ENCODE measurements around the gene HUS1B. TPM values are rescaled to one million over a fixed set of nuclear protein-coding genes. Genes with fewer than 3 reads are reported as not detected.
A peak's percentile ranks its signal among the peaks of the same experiment; 100 is the strongest.
"Not testable (repeated sequence)": the region's sequence is repeated elsewhere in the genome, so short reads cannot be mapped to it uniquely, and the experiment has no call there.

HUS1B gene
- total and polyA plus RNA-seq, 2 experiments from 2014 or later: 1.3 to 3.9 TPM

DNA sequence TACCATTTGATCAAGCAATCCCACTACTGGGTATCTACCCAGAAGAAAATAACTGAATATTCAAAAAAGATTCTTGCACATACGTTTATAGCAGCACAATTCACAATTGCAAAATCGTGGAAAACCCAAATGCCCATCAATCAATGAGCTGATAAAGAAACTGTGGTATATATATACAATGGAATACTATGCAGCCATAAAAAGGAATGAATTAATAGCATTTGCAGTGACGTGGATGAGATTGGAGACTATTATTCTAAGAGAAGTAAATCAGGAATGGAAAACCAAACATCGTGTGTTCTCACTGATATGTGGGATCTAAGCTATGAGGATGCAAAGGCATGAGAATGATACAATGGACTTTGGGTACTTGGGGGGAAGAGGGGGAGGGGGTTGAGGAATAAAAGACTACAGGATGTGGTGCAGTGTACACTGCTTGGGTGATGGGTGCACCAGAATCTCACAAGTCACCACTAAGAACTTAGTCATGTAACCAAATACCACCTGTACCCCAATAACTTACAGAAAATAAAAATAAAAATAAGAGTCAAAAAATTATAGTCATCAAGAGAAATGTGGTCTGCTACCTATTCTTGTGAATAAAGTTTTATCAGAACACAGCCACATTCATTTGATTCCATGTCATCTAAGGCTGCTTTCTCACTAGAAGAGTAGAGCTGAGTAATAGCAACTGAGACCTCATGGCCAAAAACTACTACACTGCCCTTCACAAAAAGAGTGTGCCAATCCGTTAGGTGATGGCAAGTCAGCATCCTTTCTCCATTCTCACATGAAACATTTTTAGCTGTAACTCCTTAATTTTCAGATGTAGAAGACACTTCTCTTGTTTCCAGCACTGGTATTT, 8.7 kb upstream of the HUS1B start:
- no peak for DNase-seq (ENCODE audit: low spot score)
- H3K4me1 Mint-ChIP-seq: peaks cover 30% of the 10 kb centered on the region
- H3K79me2 ChIP-seq (replicated peaks; ENCODE audit: insufficient read depth): peaks cover 100% of the 10 kb centered on the region
- peaks cover 38% of the 10 kb centered on the region for H3K4me1 ChIP-seq (ENCODE audit: insufficient read depth)
- TF ChIP-seq STAT1 (IDR thresholded peaks at IDR 0.05; ENCODE audit: unreplicated experiment): no peak
- TF ChIP-seq, protein P1, sequence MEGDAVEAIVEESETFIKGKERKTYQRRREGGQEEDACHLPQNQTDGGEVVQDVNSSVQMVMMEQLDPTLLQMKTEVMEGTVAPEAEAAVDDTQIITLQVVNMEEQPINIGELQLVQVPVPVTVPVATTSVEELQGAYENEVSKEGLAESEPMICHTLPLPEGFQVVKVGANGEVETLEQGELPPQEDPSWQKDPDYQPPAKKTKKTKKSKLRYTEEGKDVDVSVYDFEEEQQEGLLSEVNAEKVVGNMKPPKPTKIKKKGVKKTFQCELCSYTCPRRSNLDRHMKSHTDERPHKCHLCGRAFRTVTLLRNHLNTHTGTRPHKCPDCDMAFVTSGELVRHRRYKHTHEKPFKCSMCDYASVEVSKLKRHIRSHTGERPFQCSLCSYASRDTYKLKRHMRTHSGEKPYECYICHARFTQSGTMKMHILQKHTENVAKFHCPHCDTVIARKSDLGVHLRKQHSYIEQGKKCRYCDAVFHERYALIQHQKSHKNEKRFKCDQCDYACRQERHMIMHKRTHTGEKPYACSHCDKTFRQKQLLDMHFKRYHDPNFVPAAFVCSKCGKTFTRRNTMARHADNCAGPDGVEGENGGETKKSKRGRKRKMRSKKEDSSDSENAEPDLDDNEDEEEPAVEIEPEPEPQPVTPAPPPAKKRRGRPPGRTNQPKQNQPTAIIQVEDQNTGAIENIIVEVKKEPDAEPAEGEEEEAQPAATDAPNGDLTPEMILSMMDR (conservative IDR thresholded peaks at IDR 0.05; ENCODE audit: low read depth in 2 of 2): no peak
- TF ChIP-seq EZH2 (IDR thresholded peaks at IDR 0.05; ENCODE audit: low read depth, unreplicated experiment): no peak
- TF ChIP-seq, protein P2, sequence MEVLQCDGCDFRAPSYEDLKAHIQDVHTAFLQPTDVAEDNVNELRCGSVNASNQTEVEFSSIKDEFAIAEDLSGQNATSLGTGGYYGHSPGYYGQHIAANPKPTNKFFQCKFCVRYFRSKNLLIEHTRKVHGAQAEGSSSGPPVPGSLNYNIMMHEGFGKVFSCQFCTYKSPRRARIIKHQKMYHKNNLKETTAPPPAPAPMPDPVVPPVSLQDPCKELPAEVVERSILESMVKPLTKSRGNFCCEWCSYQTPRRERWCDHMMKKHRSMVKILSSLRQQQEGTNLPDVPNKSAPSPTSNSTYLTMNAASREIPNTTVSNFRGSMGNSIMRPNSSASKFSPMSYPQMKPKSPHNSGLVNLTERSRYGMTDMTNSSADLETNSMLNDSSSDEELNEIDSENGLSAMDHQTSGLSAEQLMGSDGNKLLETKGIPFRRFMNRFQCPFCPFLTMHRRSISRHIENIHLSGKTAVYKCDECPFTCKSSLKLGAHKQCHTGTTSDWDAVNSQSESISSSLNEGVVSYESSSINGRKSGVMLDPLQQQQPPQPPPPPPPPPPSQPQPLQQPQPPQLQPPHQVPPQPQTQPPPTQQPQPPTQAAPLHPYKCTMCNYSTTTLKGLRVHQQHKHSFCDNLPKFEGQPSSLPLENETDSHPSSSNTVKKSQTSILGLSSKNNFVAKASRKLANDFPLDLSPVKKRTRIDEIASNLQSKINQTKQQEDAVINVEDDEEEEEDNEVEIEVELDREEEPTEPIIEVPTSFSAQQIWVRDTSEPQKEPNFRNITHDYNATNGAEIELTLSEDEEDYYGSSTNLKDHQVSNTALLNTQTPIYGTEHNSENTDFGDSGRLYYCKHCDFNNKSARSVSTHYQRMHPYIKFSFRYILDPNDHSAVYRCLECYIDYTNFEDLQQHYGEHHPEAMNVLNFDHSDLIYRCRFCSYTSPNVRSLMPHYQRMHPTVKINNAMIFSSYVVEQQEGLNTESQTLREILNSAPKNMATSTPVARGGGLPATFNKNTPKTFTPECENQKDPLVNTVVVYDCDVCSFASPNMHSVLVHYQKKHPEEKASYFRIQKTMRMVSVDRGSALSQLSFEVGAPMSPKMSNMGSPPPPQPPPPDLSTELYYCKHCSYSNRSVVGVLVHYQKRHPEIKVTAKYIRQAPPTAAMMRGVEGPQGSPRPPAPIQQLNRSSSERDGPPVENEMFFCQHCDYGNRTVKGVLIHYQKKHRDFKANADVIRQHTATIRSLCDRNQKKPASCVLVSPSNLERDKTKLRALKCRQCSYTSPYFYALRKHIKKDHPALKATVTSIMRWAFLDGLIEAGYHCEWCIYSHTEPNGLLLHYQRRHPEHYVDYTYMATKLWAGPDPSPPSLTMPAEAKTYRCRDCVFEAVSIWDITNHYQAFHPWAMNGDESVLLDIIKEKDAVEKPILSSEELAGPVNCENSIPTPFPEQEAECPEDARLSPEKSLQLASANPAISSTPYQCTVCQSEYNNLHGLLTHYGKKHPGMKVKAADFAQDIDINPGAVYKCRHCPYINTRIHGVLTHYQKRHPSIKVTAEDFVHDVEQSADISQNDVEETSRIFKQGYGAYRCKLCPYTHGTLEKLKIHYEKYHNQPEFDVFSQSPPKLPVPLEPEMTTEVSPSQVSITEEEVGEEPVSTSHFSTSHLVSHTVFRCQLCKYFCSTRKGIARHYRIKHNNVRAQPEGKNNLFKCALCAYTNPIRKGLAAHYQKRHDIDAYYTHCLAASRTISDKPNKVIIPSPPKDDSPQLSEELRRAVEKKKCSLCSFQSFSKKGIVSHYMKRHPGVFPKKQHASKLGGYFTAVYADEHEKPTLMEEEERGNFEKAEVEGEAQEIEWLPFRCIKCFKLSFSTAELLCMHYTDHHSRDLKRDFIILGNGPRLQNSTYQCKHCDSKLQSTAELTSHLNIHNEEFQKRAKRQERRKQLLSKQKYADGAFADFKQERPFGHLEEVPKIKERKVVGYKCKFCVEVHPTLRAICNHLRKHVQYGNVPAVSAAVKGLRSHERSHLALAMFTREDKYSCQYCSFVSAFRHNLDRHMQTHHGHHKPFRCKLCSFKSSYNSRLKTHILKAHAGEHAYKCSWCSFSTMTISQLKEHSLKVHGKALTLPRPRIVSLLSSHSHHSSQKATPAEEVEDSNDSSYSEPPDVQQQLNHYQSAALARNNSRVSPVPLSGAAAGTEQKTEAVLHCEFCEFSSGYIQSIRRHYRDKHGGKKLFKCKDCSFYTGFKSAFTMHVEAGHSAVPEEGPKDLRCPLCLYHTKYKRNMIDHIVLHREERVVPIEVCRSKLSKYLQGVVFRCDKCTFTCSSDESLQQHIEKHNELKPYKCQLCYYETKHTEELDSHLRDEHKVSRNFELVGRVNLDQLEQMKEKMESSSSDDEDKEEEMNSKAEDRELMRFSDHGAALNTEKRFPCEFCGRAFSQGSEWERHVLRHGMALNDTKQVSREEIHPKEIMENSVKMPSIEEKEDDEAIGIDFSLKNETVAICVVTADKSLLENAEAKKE (CRISPR knock-in tag; IDR thresholded peaks at IDR 0.05): no peak
- TF ChIP-seq POLR2AphosphoS5 (IDR thresholded peaks at IDR 0.05; ENCODE audit: low read depth): no peak
- no peak for TF ChIP-seq JUNB (IDR thresholded peaks at IDR 0.05; ENCODE audit: unreplicated experiment)
- TF ChIP-seq NANOG (IDR thresholded peaks at IDR 0.05; ENCODE audit: borderline replicate concordance): no peak
- H2AFZ ChIP-seq: no peak overlapping the region
- H3K4me3 Mint-ChIP-seq: no peak overlapping the region
- peaks cover 4% of the 10 kb centered on the region for H3K27me3 Mint-ChIP-seq (ENCODE audit: insufficient read depth, low read depth, poor library complexity)
- no peak overlapping the region for H3K4me2 ChIP-seq
- no peak overlapping the region for H3K4me3 ChIP-seq
- H3K27ac Mint-ChIP-seq: no peak overlapping the region
- H3F3A ChIP-seq (replicated peaks; ENCODE audit: low read depth): 0 out of 2 replicates have a peak, but pooled peaks cover 3% of the 10 kb centered on the region
- H3K36me3 ChIP-seq (ENCODE audit: insufficient read depth): no peaks in the 10 kb centered on the region
- H3K27ac ChIP-seq (ENCODE audit: low read depth): no peak overlapping the region
- no peaks in the 10 kb centered on the region for H4K20me1 ChIP-seq (replicated peaks; ENCODE audit: insufficient read depth)
- peaks cover 18% of the 10 kb centered on the region; the same call in 2 of the 3 replicates for H3K9me3 Mint-ChIP-seq
- H3K36me3 Mint-ChIP-seq (ENCODE audit: low read depth): peaks cover 44% of the 10 kb centered on the region
- no peak for ATAC-seq
- H3K9me2 ChIP-seq (ENCODE audit: insufficient read depth): 0 out of 2 replicates have a peak, but pooled peaks cover 6% of the 10 kb centered on the region
- no peaks in the 10 kb centered on the region for H3K27me3 ChIP-seq (ENCODE audit: insufficient read depth)

DNA sequence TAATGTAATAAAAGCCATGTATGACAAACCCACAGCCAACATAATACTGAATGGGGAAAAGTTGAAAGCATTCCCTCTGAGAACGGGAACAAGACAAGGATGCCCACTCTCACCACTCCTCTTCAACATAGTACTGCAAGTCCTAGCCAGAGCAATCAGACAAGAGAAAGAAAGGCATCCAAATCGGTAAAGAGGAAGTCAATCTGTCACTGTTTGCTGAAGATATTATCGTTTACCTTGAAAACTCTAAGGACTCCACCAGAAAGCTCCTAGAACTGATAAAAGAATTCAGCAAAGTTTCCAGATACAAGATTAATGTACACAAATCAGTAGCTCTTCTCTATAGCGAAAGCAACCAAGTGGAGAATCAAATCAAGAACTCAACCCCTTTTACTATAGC, 6.9 kb upstream of the HUS1B start:
- DNase-seq (ENCODE audit: low spot score); H3K4me2 ChIP-seq; H3K4me3 Mint-ChIP-seq; H3K27ac Mint-ChIP-seq; H3K9me2 ChIP-seq (ENCODE audit: insufficient read depth); H3K27me3 Mint-ChIP-seq (ENCODE audit: insufficient read depth, low read depth, poor library complexity); H3K4me3 ChIP-seq; H4K20me1 ChIP-seq (replicated peaks; ENCODE audit: insufficient read depth); H3K27me3 ChIP-seq (ENCODE audit: insufficient read depth); H2AFZ ChIP-seq; H3K36me3 ChIP-seq (ENCODE audit: insufficient read depth); ATAC-seq: not testable (repeated sequence)
- 0 out of 2 replicates have a peak, but pooled peaks cover 10% of the 10 kb centered on the region for H3F3A ChIP-seq (replicated peaks; ENCODE audit: low read depth)
- H3K27ac ChIP-seq (ENCODE audit: low read depth): peak overlapping the region; percentile 46; the same call in 1 of the 2 replicates
- peaks cover 54% of the 10 kb centered on the region for H3K4me1 ChIP-seq (ENCODE audit: insufficient read depth)
- Mint-ChIP-seq H3K36me3 (ENCODE audit: low read depth) (peaks cover 33% of the 10 kb centered on the region), H3K9me3 (peaks cover 18% of the 10 kb centered on the region; the same call in 2 of the 3 replicates), H3K4me1 (peaks cover 47% of the 10 kb centered on the region)
- H3K79me2 ChIP-seq (replicated peaks; ENCODE audit: insufficient read depth): peaks cover 96% of the 10 kb centered on the region
